ENCODE results near the gene CETN1.

DNA sequence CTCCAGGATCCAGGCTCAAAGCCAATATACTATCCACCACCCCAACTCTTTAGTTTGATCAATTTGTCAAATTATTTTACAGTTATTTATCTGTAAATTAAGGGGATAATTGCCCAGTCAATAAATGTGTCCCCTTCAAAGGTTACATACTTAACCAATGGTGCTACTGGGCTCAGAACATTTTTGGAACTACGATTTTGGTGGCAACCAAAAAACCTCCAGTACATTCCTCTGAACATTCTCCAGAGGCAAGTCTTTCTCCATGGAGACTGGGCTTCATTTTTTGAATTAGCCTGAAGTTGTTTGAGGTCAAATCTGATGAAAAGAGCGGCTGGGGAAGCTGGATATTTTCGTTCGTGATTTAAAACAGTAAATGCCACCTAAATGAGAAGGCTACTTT, 14.9 kb downstream of the CETN1 start:
- TF ChIP-seq, protein P1, sequence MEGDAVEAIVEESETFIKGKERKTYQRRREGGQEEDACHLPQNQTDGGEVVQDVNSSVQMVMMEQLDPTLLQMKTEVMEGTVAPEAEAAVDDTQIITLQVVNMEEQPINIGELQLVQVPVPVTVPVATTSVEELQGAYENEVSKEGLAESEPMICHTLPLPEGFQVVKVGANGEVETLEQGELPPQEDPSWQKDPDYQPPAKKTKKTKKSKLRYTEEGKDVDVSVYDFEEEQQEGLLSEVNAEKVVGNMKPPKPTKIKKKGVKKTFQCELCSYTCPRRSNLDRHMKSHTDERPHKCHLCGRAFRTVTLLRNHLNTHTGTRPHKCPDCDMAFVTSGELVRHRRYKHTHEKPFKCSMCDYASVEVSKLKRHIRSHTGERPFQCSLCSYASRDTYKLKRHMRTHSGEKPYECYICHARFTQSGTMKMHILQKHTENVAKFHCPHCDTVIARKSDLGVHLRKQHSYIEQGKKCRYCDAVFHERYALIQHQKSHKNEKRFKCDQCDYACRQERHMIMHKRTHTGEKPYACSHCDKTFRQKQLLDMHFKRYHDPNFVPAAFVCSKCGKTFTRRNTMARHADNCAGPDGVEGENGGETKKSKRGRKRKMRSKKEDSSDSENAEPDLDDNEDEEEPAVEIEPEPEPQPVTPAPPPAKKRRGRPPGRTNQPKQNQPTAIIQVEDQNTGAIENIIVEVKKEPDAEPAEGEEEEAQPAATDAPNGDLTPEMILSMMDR (IDR thresholded peaks at IDR 0.05; ENCODE audit: poor library complexity): no peak
- no peak for TF ChIP-seq EZH2phosphoT487 (IDR thresholded peaks at IDR 0.05; ENCODE audit: low read depth, severe bottlenecking, unreplicated experiment)
